ENCODE results near the gene KLF13. TPM values are rescaled to one million over a fixed set of nuclear protein-coding genes. Genes with fewer than 3 reads are reported as not detected.
A peak's percentile ranks its signal among the peaks of the same experiment; 100 is the strongest.

Gene KLF13
- total and polyA plus RNA-seq, 2 experiments from 2014 or later: 23.5 to 28.6 TPM

DNA sequence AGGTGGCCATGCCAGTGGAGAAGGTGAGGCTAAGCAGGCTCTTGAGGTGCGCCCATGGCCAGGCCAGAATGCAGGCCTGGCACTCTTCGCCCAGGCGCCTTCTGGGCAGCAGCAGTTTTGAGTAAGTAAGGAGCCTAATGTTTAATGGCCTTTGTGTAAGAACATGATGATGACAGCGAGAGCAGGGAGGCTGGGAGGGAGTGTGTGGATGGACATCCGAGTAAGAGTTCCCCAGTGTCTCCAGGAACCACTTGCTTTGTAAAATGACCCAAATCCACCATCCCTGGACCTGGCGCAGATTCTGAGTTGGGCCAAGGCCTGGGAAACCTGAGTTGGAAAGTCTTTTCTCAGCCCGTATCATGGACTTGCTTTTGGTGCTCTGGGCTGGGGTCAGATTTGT, 24.1 kb downstream of the KLF13 start (continued):
- no peak for TF ChIP-seq ZNF462 (CRISPR knock-in tag; IDR thresholded peaks at IDR 0.05)

- no peak overlapping the region for H3K4me2 ChIP-seq
- Mint-ChIP-seq H3K4me3 (no peak overlapping the region), H3K36me3 (ENCODE audit: low read depth) (no peaks in the 10 kb centered on the region), H3K9me3 (no peaks in the 10 kb centered on the region), H3K27ac (peak overlapping the region; percentile 55; the same call in 1 of the 2 replicates), H3K4me1 (peaks cover 30% of the 10 kb centered on the region), H3K27me3 (ENCODE audit: insufficient read depth, low read depth, poor library complexity) (peaks cover 2% of the 10 kb centered on the region)
- H3F3A ChIP-seq (replicated peaks; ENCODE audit: low read depth): no peaks in the 10 kb centered on the region
- no peak overlapping the region for H3K27ac ChIP-seq (ENCODE audit: low read depth)
- H3K27me3 ChIP-seq (ENCODE audit: insufficient read depth): no peaks in the 10 kb centered on the region
- peaks cover 63% of the 10 kb centered on the region for H3K79me2 ChIP-seq (replicated peaks; ENCODE audit: insufficient read depth)
- H2AFZ ChIP-seq: no peak overlapping the region
- H3K4me3 ChIP-seq: no peak overlapping the region
- DNase-seq (ENCODE audit: low spot score): no peak
- H3K4me1 ChIP-seq (ENCODE audit: insufficient read depth): 0 out of 2 replicates have a peak, but pooled peaks cover 2% of the 10 kb centered on the region
- no peaks in the 10 kb centered on the region for H3K36me3 ChIP-seq (ENCODE audit: insufficient read depth)
- peak; percentile 24 for ATAC-seq
- peaks cover 13% of the 10 kb centered on the region for H4K20me1 ChIP-seq (replicated peaks; ENCODE audit: insufficient read depth)
- H3K9me2 ChIP-seq (ENCODE audit: insufficient read depth): no peaks in the 10 kb centered on the region
- TF ChIP-seq ETS1 (IDR thresholded peaks at IDR 0.05) (no peak), POLR2AphosphoS5 (IDR thresholded peaks at IDR 0.05; ENCODE audit: low read depth) (no peak), CREB1 (CRISPR knock-in tag; IDR thresholded peaks at IDR 0.05; ENCODE audit: low read depth) (no peak), EZH2 (IDR thresholded peaks at IDR 0.05; ENCODE audit: low read depth, unreplicated experiment) (no peak), NANOG (IDR thresholded peaks at IDR 0.05; ENCODE audit: borderline replicate concordance) (no peak)
- TF ChIP-seq, protein P1, sequence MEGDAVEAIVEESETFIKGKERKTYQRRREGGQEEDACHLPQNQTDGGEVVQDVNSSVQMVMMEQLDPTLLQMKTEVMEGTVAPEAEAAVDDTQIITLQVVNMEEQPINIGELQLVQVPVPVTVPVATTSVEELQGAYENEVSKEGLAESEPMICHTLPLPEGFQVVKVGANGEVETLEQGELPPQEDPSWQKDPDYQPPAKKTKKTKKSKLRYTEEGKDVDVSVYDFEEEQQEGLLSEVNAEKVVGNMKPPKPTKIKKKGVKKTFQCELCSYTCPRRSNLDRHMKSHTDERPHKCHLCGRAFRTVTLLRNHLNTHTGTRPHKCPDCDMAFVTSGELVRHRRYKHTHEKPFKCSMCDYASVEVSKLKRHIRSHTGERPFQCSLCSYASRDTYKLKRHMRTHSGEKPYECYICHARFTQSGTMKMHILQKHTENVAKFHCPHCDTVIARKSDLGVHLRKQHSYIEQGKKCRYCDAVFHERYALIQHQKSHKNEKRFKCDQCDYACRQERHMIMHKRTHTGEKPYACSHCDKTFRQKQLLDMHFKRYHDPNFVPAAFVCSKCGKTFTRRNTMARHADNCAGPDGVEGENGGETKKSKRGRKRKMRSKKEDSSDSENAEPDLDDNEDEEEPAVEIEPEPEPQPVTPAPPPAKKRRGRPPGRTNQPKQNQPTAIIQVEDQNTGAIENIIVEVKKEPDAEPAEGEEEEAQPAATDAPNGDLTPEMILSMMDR (conservative IDR thresholded peaks at IDR 0.05; ENCODE audit: low read depth in 2 of 2): no peak
- TF ChIP-seq, protein P2, sequence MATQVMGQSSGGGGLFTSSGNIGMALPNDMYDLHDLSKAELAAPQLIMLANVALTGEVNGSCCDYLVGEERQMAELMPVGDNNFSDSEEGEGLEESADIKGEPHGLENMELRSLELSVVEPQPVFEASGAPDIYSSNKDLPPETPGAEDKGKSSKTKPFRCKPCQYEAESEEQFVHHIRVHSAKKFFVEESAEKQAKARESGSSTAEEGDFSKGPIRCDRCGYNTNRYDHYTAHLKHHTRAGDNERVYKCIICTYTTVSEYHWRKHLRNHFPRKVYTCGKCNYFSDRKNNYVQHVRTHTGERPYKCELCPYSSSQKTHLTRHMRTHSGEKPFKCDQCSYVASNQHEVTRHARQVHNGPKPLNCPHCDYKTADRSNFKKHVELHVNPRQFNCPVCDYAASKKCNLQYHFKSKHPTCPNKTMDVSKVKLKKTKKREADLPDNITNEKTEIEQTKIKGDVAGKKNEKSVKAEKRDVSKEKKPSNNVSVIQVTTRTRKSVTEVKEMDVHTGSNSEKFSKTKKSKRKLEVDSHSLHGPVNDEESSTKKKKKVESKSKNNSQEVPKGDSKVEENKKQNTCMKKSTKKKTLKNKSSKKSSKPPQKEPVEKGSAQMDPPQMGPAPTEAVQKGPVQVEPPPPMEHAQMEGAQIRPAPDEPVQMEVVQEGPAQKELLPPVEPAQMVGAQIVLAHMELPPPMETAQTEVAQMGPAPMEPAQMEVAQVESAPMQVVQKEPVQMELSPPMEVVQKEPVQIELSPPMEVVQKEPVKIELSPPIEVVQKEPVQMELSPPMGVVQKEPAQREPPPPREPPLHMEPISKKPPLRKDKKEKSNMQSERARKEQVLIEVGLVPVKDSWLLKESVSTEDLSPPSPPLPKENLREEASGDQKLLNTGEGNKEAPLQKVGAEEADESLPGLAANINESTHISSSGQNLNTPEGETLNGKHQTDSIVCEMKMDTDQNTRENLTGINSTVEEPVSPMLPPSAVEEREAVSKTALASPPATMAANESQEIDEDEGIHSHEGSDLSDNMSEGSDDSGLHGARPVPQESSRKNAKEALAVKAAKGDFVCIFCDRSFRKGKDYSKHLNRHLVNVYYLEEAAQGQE (IDR thresholded peaks at IDR 0.05; ENCODE audit: unreplicated experiment): no peak
Observed at GRCh38 chr15:31352339-31352751, 25.7 kb downstream of the KLF13 start.
